ENCODE measurements around the gene POPDC3. TPM values are rescaled to one million over a fixed set of nuclear protein-coding genes. Genes with fewer than 3 reads are reported as not detected.
A peak's percentile ranks its signal among the peaks of the same experiment; 100 is the strongest.

The POPDC3 gene
- total RNA-seq, 1 donor from 2014 or later: 0.58 TPM

DNA sequence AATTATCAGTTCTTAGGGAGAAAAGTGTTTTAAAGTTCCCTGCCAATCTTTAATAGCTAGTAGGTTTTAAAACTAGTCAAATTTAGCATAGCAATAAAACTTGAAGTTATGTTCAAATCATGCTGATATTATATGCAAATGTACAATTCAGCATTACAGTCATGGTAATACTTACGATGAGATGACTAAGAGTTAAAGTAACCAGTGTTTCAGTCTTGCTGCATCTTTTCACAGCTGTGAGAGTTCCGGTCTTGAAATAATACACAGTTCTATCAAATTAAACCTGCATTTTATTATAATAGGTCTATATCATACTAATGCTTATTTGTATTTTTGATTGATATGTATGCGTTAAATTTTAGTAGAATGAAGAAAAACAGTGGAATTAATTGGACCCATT lies 26.1 kb downstream of the POPDC3 start:
- no peak for DNase-seq (ENCODE audit: low read depth)
- Histone ChIP-seq H3K36me3 (ENCODE audit: control insufficient read depth, insufficient read depth, low read length) (no peaks in the 10 kb centered on the region), H3K27me3 (ENCODE audit: control insufficient read depth, insufficient read depth, low read length) (no peaks in the 10 kb centered on the region), H3K4me3 (ENCODE audit: low read depth, low read length) (no peak overlapping the region)
- TF ChIP-seq, protein P1, sequence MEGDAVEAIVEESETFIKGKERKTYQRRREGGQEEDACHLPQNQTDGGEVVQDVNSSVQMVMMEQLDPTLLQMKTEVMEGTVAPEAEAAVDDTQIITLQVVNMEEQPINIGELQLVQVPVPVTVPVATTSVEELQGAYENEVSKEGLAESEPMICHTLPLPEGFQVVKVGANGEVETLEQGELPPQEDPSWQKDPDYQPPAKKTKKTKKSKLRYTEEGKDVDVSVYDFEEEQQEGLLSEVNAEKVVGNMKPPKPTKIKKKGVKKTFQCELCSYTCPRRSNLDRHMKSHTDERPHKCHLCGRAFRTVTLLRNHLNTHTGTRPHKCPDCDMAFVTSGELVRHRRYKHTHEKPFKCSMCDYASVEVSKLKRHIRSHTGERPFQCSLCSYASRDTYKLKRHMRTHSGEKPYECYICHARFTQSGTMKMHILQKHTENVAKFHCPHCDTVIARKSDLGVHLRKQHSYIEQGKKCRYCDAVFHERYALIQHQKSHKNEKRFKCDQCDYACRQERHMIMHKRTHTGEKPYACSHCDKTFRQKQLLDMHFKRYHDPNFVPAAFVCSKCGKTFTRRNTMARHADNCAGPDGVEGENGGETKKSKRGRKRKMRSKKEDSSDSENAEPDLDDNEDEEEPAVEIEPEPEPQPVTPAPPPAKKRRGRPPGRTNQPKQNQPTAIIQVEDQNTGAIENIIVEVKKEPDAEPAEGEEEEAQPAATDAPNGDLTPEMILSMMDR (IDR thresholded peaks at IDR 0.05; ENCODE audit: insufficient read depth, low read length, poor library complexity, severe bottlenecking): no peak

DNA sequence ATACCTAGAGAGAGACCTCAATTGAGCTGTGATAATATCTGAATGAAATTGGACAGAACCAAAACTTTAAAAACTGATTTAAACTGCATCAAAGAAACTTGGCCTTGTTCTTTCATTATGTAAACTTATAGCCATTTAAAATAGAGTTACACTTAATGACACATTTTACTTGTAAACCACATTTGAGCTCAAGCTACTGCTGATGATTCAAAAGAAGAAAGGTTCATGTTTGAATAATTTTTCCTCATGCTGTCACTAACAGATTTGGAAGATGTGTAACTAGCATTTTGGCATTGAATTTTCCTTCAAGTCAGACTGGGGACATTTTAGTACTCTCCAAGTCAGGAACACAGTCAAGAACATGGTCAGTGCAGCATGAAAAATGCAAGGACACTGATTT lies 26.9 kb downstream of the POPDC3 start:
- TF ChIP-seq, protein P1 (IDR thresholded peaks at IDR 0.05; ENCODE audit: insufficient read depth, low read length, poor library complexity, severe bottlenecking): no peak

DNA sequence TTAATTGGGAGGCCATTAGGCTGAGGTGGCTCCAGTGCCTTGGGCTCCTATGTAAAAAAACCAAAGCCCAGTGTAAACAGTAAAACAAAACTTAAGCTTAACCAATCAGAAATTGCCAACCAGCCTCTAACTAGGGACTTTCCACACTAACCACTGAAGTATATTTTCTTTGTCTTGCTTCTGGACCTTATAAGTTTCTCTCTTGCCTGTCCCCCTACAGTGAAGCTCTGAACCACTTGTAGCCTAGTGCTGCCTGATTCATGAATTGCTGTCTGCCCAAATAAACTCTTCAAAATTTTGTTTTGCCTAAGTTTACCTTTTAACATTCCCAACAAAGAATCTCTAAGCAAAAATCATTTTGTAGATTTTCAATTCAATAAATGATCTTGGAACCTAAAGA lies 28.2 kb downstream of the POPDC3 start:
- H3K4me3 ChIP-seq (ENCODE audit: low read depth, low read length): no peak overlapping the region
- no peaks in the 10 kb centered on the region for H3K27me3 ChIP-seq (ENCODE audit: control insufficient read depth, insufficient read depth, low read length)
- no peaks in the 10 kb centered on the region for H3K36me3 ChIP-seq (ENCODE audit: control insufficient read depth, insufficient read depth, low read length)
- TF ChIP-seq, protein P1 (IDR thresholded peaks at IDR 0.05; ENCODE audit: insufficient read depth, low read length, poor library complexity, severe bottlenecking): no peak
- DNase-seq (ENCODE audit: low read depth): no peak

More for the DNA sequence above, 26.9 kb downstream of the POPDC3 start:
- DNase-seq (ENCODE audit: low read depth): no peak
- Histone ChIP-seq H3K36me3 (ENCODE audit: control insufficient read depth, insufficient read depth, low read length) (no peaks in the 10 kb centered on the region), H3K4me3 (ENCODE audit: low read depth, low read length) (no peak overlapping the region), H3K27me3 (ENCODE audit: control insufficient read depth, insufficient read depth, low read length) (no peaks in the 10 kb centered on the region)

DNA sequence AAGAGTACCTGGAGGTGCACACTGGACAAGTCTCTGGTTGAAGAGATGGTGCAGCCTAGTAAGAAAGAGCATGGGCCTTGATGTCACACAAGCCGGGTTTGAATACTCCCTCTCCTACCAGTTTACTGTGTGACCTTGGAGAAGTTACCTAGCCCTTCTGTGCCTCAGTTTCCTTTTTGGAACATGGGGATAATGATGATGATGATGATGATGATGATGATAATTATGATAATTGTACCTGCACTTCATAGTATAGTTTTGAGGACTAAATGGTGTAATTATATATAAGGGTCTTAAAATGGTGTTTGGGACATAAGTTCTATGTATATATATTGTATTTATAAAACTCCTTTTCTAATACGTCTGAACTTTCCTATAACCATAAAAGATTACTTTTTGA lies 41.7 kb downstream of the POPDC3 start:
- Histone ChIP-seq H3K4me3 (ENCODE audit: low read depth, low read length) (no peak overlapping the region), H3K27me3 (ENCODE audit: control insufficient read depth, insufficient read depth, low read length) (no peaks in the 10 kb centered on the region), H3K36me3 (ENCODE audit: control insufficient read depth, insufficient read depth, low read length) (no peaks in the 10 kb centered on the region)
- no peak for DNase-seq (ENCODE audit: low read depth)
- TF ChIP-seq, protein P1 (IDR thresholded peaks at IDR 0.05; ENCODE audit: insufficient read depth, low read length, poor library complexity, severe bottlenecking): no peak

DNA sequence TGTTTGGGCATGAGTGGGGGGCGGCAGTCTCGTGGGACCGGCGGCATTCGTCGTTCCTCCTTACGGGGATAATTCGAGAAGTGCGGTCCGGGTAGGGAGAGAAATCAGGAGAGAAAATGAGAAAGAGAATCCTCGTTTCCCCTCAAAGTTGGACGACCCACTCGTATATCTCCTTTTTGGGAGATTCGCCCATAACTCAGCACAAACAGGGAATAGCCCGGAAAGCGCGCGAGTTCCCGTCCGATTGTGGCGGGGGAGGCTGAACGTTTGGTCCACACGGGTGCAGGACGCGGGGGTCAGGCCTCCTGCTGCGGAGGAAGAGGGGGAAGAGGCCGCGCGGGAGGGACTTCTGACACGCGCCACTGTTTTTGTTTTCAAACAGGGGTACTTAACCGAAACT lies 42.4 kb downstream of the POPDC3 start:
- Histone ChIP-seq H3K36me3 (ENCODE audit: control insufficient read depth, insufficient read depth, low read length) (no peaks in the 10 kb centered on the region), H3K4me3 (ENCODE audit: low read depth, low read length) (peak overlapping the region; percentile 52), H3K27me3 (ENCODE audit: control insufficient read depth, insufficient read depth, low read length) (no peaks in the 10 kb centered on the region)
- TF ChIP-seq, protein P1 (IDR thresholded peaks at IDR 0.05; ENCODE audit: insufficient read depth, low read length, poor library complexity, severe bottlenecking): no peak
- DNase-seq (ENCODE audit: low read depth): no peak

Measured in kidney epithelial cell (primary cell).